WTC11 (cell line): ENCODE measurements around the gene SHISA6. TPM values are rescaled to one million over a fixed set of nuclear protein-coding genes. Genes with fewer than 3 reads are reported as not detected.

ENCODE experiments used
- ATAC-seq: fragments of 200-7000 bp; cut with Tn5 transposase; 2 replicates; pipeline ENCODE4 v1.10.0; 2021; ENCODE audit warnings: mild to moderate bottlenecking, moderate library complexity
- CTCF ChIA-PET: fragments of 300-600 bp; sonication (Branson Sonifier 250); formaldehyde crosslinking; loops from one replicate; lab custom pipeline; 2021; ENCODE audit warnings: antibody characterized with exemption; lab: Charles Lee
- POLR2A ChIA-PET: fragments of 350-600 bp; sonication (Branson Sonifier 250); formaldehyde crosslinking; loops from one replicate; lab custom pipeline; 2021; ENCODE audit warnings: antibody characterized with exemption; lab: Charles Lee
- DNase-seq: peaks from one replicate; pipeline ENCODE4 v3.0.0; 2021; ENCODE audit warnings: low spot score
- H3K27ac Mint-ChIP-seq: 2 replicates; pipeline ENCODE4 v1.8.0; 2021; ENCODE audit warnings: mixed read lengths
- H3K27me3 Mint-ChIP-seq: 2 replicates; pipeline ENCODE4 v1.8.0; 2021; ENCODE audit warnings: low read depth, mild to moderate bottlenecking, moderate library complexity, mixed read lengths
- H3K36me3 Mint-ChIP-seq: 2 replicates; pipeline ENCODE4 v1.8.0; 2021; ENCODE audit warnings: mixed read lengths
- H3K4me1 Mint-ChIP-seq: 2 replicates; pipeline ENCODE4 v1.8.0; 2022; ENCODE audit warnings: mixed read lengths
- H3K4me3 Mint-ChIP-seq: 2 replicates; pipeline ENCODE4 v1.8.0; 2021; ENCODE audit warnings: mild to moderate bottlenecking, moderate library complexity, mixed read lengths
- H3K9me3 Mint-ChIP-seq: 2 replicates; pipeline ENCODE4 v1.8.0; 2021; ENCODE audit warnings: mixed read lengths
- AR ChIP-seq: fragments of 250-450 bp; sonication (Bioruptor Pico); IDR thresholded peaks from 2 replicates; pipeline ENCODE4 v1.9.0; 2021; ENCODE audit warnings: mild to moderate bottlenecking
- ATF6 ChIP-seq: sonication (generic); formaldehyde crosslinking; IDR thresholded peaks from 2 replicates; pipeline ENCODE4 v1.8.1; 2023; ENCODE audit warnings: mild to moderate bottlenecking, missing genetic modification reagents
- GABPB1 ChIP-seq: sonication (generic); formaldehyde crosslinking; IDR thresholded peaks from 2 replicates; pipeline ENCODE4 v1.8.1; 2023; ENCODE audit warnings: mild to moderate bottlenecking, missing genetic modification reagents
- HMGA2 ChIP-seq: fragments of 250-450 bp; sonication (Bioruptor Pico); IDR thresholded peaks from 2 replicates; pipeline ENCODE4 v1.4.0; 2021; ENCODE audit warnings: mild to moderate bottlenecking, moderate library complexity
- OVOL2 ChIP-seq: fragments of 250-450 bp; sonication (Bioruptor Pico); IDR thresholded peaks from 2 replicates; pipeline ENCODE4 v1.9.0; 2021; ENCODE audit warnings: mild to moderate bottlenecking, borderline replicate concordance
- PREB ChIP-seq: sonication (generic); formaldehyde crosslinking; IDR thresholded peaks from 2 replicates; pipeline ENCODE4 v1.8.1; 2022; ENCODE audit warnings: mild to moderate bottlenecking, missing genetic modification reagents, moderate library complexity, borderline replicate concordance
- STAT6 ChIP-seq: sonication (generic); formaldehyde crosslinking; conservative IDR thresholded peaks from 2 replicates; pipeline ENCODE4 v1.8.1; 2023; ENCODE audit warnings: mild to moderate bottlenecking, low read depth, missing genetic modification reagents, moderate library complexity
- TP53 ChIP-seq: sonication (generic); formaldehyde crosslinking; IDR thresholded peaks from 2 replicates; pipeline ENCODE4 v1.8.1; 2023; ENCODE audit warnings: mild to moderate bottlenecking, missing genetic modification reagents
- ZBTB43 ChIP-seq: sonication (generic); formaldehyde crosslinking; IDR thresholded peaks from 2 replicates; pipeline ENCODE4 v1.8.1; 2023; ENCODE audit warnings: mild to moderate bottlenecking, missing genetic modification reagents
- ZNF232 ChIP-seq: sonication (generic); formaldehyde crosslinking; IDR thresholded peaks from 2 replicates; pipeline ENCODE4 v1.8.0; 2022; ENCODE audit warnings: mild to moderate bottlenecking, missing genetic modification reagents
- total RNA-seq: library from RNA; stranded (reverse); gene quantifications from 3 replicates; pipeline ENCODE4 v1.2.3, GENCODE V29; 2021

SHISA6 gene
- total RNA-seq, 1 experiment from 2014 or later = 1.1 TPM

- TF ChIP-seq AR (CRISPR knock-in tag) (no peak), GABPB1 (CRISPR knock-in tag) (no peak), TP53 (no peak), STAT6 (CRISPR knock-in tag) (no peak), ATF6 (CRISPR knock-in tag) (no peak), ZBTB43 (CRISPR knock-in tag) (no peak), ZNF232 (CRISPR knock-in tag) (no peak), PREB (CRISPR knock-in tag) (no peak), HMGA2 (CRISPR knock-in tag) (no peak)
Measured at GRCh38 chr17:11239379-11239970, 1.5 kb upstream of the SHISA6 start (continued).

GRCh38 chr17:11240041-11240840 is 772 bp upstream of the SHISA6 start:
- TF ChIP-seq OVOL2 (CRISPR knock-in tag) = no peak
- CTCF ChIA-PET = interaction anchor here (0.8 to 1.0 kb wide), 2 partner anchors 151 to 365 kb away, joined by 3 read pairs; no protein-coding TSS in a partner anchor
- Mint-ChIP-seq H3K27ac (no peak overlapping the region), H3K9me3 (peaks cover 74% of the 10 kb centered on the region), H3K27me3 (peaks cover 75% of the 10 kb centered on the region), H3K4me3 (peak overlapping the region; percentile 51), H3K4me1 (peaks cover 11% of the 10 kb centered on the region), H3K36me3 (peaks cover 63% of the 10 kb centered on the region)
- DNase-seq = peak; percentile 21
- peak; percentile 54 for ATAC-seq
- POLR2A ChIA-PET = interaction anchor here (0.7 kb wide), 1 partner anchor 561 kb away, joined by 3 read pairs; no protein-coding TSS in a partner anchor
